ENCODE measurements around the gene C20orf96. TPM values are rescaled to one million over a fixed set of nuclear protein-coding genes. Genes with fewer than 3 reads are reported as not detected.

The C20orf96 gene
- total RNA-seq, 3 donors from 2014 or later: 2.6 to 9.2 (median 6.1) TPM

DNA sequence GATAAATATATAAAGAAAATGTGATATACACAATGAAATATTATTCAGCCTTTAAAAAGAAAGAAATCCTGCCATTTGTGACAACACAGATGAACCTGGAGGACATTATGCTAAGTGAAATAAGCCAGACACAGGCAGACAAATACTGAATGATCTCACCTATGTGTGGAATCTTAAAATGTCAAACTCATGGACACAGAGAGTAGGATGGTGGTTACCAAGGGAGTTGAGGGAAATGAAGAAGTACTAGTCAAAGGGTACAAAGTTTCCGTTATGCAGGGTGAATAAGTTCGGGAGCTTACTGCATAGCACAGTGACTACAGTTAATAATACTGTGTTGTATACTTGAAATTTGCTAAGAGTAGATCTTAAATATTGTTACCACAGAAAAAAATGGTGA lies 47.6 kb downstream of the C20orf96 start:
- intact Hi-C loops (cut with DNase I; ENCODE audit: low total_unique reads): no loop called here
- Histone ChIP-seq H3K4me3 (no peak overlapping the region), H3K9me3 (peaks cover 0 to 3% of the 10 kb centered on the region in 2 donors), H3K4me1 (no peaks in the 10 kb centered on the region), H3K27me3 (no peaks in the 10 kb centered on the region), H3K36me3 (no peaks in the 10 kb centered on the region), H3K27ac (no peak overlapping the region)
- TF ChIP-seq POLR2AphosphoS5 (IDR thresholded peaks at IDR 0.05) (no peak), POLR2A (IDR thresholded peaks at IDR 0.05) (no peak)
- TF ChIP-seq, protein P1, sequence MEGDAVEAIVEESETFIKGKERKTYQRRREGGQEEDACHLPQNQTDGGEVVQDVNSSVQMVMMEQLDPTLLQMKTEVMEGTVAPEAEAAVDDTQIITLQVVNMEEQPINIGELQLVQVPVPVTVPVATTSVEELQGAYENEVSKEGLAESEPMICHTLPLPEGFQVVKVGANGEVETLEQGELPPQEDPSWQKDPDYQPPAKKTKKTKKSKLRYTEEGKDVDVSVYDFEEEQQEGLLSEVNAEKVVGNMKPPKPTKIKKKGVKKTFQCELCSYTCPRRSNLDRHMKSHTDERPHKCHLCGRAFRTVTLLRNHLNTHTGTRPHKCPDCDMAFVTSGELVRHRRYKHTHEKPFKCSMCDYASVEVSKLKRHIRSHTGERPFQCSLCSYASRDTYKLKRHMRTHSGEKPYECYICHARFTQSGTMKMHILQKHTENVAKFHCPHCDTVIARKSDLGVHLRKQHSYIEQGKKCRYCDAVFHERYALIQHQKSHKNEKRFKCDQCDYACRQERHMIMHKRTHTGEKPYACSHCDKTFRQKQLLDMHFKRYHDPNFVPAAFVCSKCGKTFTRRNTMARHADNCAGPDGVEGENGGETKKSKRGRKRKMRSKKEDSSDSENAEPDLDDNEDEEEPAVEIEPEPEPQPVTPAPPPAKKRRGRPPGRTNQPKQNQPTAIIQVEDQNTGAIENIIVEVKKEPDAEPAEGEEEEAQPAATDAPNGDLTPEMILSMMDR (IDR thresholded peaks at IDR 0.05): no peak
- DNase-seq (ENCODE audit: low spot score in 2 of 2): no peak

DNA sequence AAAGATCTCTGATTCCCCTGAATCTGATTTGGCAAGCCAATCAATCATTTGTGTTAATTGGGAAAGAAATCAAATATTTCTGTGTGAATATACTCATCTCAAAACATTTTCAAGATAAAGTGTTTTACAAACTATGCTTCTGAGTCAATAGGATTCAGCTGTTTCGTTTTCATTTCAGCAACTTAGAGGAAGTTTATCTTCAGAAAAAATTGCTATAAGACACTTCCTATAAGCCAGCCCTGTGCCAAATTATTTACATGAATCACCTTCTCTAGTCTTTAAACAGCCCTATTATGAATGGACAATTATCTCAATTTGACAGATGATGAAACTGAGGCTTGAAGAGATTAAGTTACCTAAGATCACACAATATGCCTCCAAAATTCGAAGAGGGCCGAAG lies 52.6 kb downstream of the C20orf96 start:
- DNase-seq (ENCODE audit: low spot score in 2 of 2): no peak
- Histone ChIP-seq H3K27me3 (no peaks in the 10 kb centered on the region), H3K4me3 (no peak overlapping the region), H3K4me1 (no peaks in the 10 kb centered on the region), H3K9me3 (no peaks in the 10 kb centered on the region), H3K27ac (no peak overlapping the region), H3K36me3 (no peaks in the 10 kb centered on the region)
- TF ChIP-seq, protein P1 (IDR thresholded peaks at IDR 0.05): no peak
- no peak for TF ChIP-seq POLR2A (IDR thresholded peaks at IDR 0.05)
- no peak for TF ChIP-seq POLR2AphosphoS5 (IDR thresholded peaks at IDR 0.05)
- intact Hi-C loops (cut with DNase I; ENCODE audit: low total_unique reads): no loop called here

DNA sequence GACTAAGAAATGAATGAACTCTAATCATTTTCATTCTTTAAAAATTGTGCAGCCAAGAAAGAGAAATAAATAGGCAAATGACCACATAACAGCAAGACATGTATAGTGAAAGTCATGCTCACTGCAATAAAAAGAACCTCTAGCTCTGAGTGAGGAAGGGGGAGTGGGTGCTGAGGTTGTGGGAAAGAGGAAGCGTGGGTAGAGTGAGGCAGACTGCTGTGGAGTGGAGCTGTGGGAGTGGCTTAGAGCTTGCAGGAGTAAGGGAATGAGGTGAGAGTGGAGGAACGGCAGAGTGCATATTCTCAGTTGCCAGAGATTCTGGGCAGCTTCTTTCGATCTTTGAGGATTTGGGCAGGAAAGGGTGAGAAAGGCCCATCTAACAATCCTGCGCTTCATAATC lies 53.1 kb downstream of the C20orf96 start:
- H3K4me1 ChIP-seq: no peaks in the 10 kb centered on the region
- H3K9me3 ChIP-seq: no peaks in the 10 kb centered on the region
- TF ChIP-seq, protein P1 (IDR thresholded peaks at IDR 0.05): no peak
- TF ChIP-seq POLR2AphosphoS5 (IDR thresholded peaks at IDR 0.05) (no peak), POLR2A (IDR thresholded peaks at IDR 0.05) (no peak)
- no peaks in the 10 kb centered on the region for H3K27me3 ChIP-seq
- no peaks in the 10 kb centered on the region for H3K36me3 ChIP-seq
- H3K4me3 ChIP-seq: no peak overlapping the region
- DNase-seq (ENCODE audit: low spot score in 2 of 2): no peak
- intact Hi-C loops (cut with DNase I; ENCODE audit: low total_unique reads): no loop called here
- no peak overlapping the region for H3K27ac ChIP-seq

DNA sequence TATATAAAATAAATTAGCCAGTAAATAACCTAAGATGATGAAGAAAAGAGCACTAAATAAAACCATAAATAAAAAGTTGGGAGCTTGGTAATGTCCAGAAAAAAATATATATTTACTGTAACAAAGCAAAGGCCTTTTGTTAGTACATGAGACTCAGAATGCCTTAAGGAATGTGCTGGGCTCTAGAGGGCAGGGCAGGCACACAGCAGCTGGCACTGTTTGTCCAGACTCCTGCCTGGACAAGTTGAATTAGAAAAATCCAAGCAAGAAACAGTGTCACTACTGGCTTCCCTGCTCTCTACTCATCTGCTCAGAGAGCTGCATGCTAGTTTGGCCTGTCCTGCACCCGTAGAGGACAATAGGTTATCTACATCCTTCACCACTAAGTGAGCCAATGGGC lies 54.7 kb downstream of the C20orf96 start:
- H3K27me3 ChIP-seq: no peaks in the 10 kb centered on the region
- TF ChIP-seq, protein P1 (IDR thresholded peaks at IDR 0.05): peak in 1 of 3 donors; percentile 24
- TF ChIP-seq POLR2A (IDR thresholded peaks at IDR 0.05): no peak
- no peaks in the 10 kb centered on the region for H3K36me3 ChIP-seq
- H3K4me1 ChIP-seq: no peaks in the 10 kb centered on the region
- no peak overlapping the region for H3K4me3 ChIP-seq
- no peaks in the 10 kb centered on the region for H3K9me3 ChIP-seq
- DNase-seq (ENCODE audit: low spot score in 2 of 2): no peak
- intact Hi-C loops (cut with DNase I; ENCODE audit: low total_unique reads): no loop called here
- no peak overlapping the region for H3K27ac ChIP-seq

DNA sequence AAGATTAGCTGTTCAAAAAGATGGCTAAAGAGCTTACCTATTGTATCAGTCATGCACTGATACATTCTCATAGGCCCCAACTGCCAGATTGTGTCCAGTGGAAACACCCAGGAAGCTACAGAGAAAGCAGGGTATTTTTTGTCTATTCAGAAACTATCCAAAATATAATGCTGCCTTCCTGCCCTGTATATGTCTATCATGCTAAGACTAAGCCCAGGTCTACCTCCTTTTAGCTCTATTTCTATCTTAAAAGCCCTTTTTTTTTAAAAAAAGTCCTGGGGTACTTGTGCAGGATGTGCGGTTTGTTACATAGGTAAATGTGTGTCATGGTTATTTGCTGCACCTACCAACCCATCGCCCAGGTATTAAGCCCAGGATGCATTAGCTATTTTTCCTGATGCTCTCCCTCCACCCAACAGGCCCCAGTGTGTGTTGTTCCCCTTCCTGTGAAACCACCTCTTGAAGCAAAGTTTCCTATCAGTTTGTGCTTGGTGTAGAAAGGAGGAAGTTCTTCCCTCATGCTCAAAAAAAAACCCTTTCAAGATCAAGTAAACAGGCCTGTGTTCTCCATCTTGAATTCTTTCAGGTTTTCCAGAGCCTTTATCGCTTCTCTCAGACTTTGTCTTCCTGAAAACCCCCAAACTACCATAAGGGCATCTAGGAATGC lies 63.0 kb downstream of the C20orf96 start:
- no peak overlapping the region for H3K27ac ChIP-seq
- DNase-seq (ENCODE audit: low spot score in 2 of 2): no peak
- H3K27me3 ChIP-seq: no peaks in the 10 kb centered on the region
- H3K4me1 ChIP-seq: no peaks in the 10 kb centered on the region
- no peaks in the 10 kb centered on the region for H3K36me3 ChIP-seq
- no peak for TF ChIP-seq POLR2AphosphoS5 (IDR thresholded peaks at IDR 0.05)
- no peak for TF ChIP-seq POLR2A (IDR thresholded peaks at IDR 0.05)
- TF ChIP-seq, protein P1 (IDR thresholded peaks at IDR 0.05): no peak
- H3K4me3 ChIP-seq: no peak overlapping the region
- H3K9me3 ChIP-seq: no peaks in the 10 kb centered on the region
- intact Hi-C loops (cut with DNase I; ENCODE audit: low total_unique reads): no loop called here

Measured in breast epithelium (tissue), 4 donors.